HepG2 (cell line): ENCODE results near the gene SLC38A3. TPM values are rescaled to one million over a fixed set of nuclear protein-coding genes. Genes with fewer than 3 reads are reported as not detected.

Experiments
- BORCS8-MEF2B ChIP-seq: sonication (generic); formaldehyde crosslinking; IDR thresholded peaks from 2 replicates; pipeline ENCODE4 v1.8.0; 2022; ENCODE audit warnings: mild to moderate bottlenecking, missing genetic modification reagents
- BRCA1 ChIP-seq: sonication (generic); formaldehyde crosslinking; IDR thresholded peaks from 2 replicates; pipeline ENCODE4 v1.4.0; 2020; ENCODE audit warnings: missing genetic modification reagents
- CBX1 ChIP-seq: IDR thresholded peaks from one replicate; pipeline ENCODE4 v1.6.1; 2016; ENCODE audit warnings: antibody characterized with exemption, low read depth
- CC2D1A ChIP-seq: sonication (generic); formaldehyde crosslinking; IDR thresholded peaks from 2 replicates; pipeline ENCODE4 v1.8.1; 2023; ENCODE audit warnings: mild to moderate bottlenecking, missing genetic modification reagents
- FOXA1 ChIP-seq, 2 experiments: fragments of 450-650 bp in 1 of 2; sonication (generic) in 1 of 2; formaldehyde crosslinking in 1 of 2; IDR thresholded peaks; 2 replicates each; pipeline versions ENCODE4 v1.4.0 to v1.6.1; 2016 to 2020; ENCODE audit warnings: missing genetic modification reagents in 1 of 2
- HIVEP1 ChIP-seq: sonication (generic); formaldehyde crosslinking; IDR thresholded peaks from 2 replicates; pipeline ENCODE4 v1.4.0; 2020; ENCODE audit warnings: mild to moderate bottlenecking, missing genetic modification reagents
- IRF1 ChIP-seq: sonication (generic); formaldehyde crosslinking; IDR thresholded peaks from 2 replicates; pipeline ENCODE4 v1.4.0; 2020; ENCODE audit warnings: low read depth, mild to moderate bottlenecking, missing genetic modification reagents
- JDP2 ChIP-seq: sonication (generic); formaldehyde crosslinking; IDR thresholded peaks from 2 replicates; pipeline ENCODE4 v1.8.1; 2022; ENCODE audit warnings: missing genetic modification reagents, borderline replicate concordance
- KDM5A ChIP-seq: fragments of 200-600 bp; sonication (generic); IDR thresholded peaks from 2 replicates; pipeline ENCODE4 v1.7.0; 2018; ENCODE audit warnings: antibody characterized with exemption, mild to moderate bottlenecking, low read length, borderline replicate concordance
- MXI1 ChIP-seq: IDR thresholded peaks from 3 replicates; pipeline ENCODE4 v1.6.1; 2012; ENCODE audit warnings: low read depth, low read length, inconsistent platforms, borderline replicate concordance
- NFIB ChIP-seq: sonication (generic); formaldehyde crosslinking; IDR thresholded peaks from 2 replicates; pipeline ENCODE4 v1.9.0; 2021; ENCODE audit warnings: missing genetic modification reagents, mild to moderate bottlenecking, borderline replicate concordance
- NR2F6 ChIP-seq, 2 experiments: IDR thresholded peaks; 2 replicates each; pipeline ENCODE4 v1.6.1; 2016; ENCODE audit warnings: antibody characterized with exemption in 1 of 2, mild to moderate bottlenecking in 1 of 2
- PHF8 ChIP-seq: sonication (generic); formaldehyde crosslinking; IDR thresholded peaks from 2 replicates; pipeline ENCODE4 v1.5.0; 2020; ENCODE audit warnings: missing genetic modification reagents
- ZNF136 ChIP-seq: sonication (generic); formaldehyde crosslinking; IDR thresholded peaks from 2 replicates; pipeline ENCODE4 v1.8.1; 2022; ENCODE audit warnings: low read depth, mild to moderate bottlenecking, moderate library complexity, missing genetic modification reagents
- ZNF18 ChIP-seq: sonication (generic); formaldehyde crosslinking; IDR thresholded peaks from 2 replicates; pipeline ENCODE4 v1.8.0; 2022; ENCODE audit warnings: mild to moderate bottlenecking, missing genetic modification reagents; ENCODE audit not compliant: insufficient replicate concordance
- ZNF224 ChIP-seq: sonication (generic); formaldehyde crosslinking; IDR thresholded peaks from 2 replicates; pipeline ENCODE4 v1.5.0; 2020; ENCODE audit warnings: mild to moderate bottlenecking, missing genetic modification reagents
- ZNF468 ChIP-seq: sonication (generic); formaldehyde crosslinking; IDR thresholded peaks from 2 replicates; pipeline ENCODE4 v1.8.0; 2022; ENCODE audit warnings: mild to moderate bottlenecking, moderate library complexity, missing genetic modification reagents
- ZNF703 ChIP-seq: sonication (generic); formaldehyde crosslinking; IDR thresholded peaks from 2 replicates; pipeline ENCODE4 v1.5.1; 2020; ENCODE audit warnings: missing genetic modification reagents, mild to moderate bottlenecking, moderate library complexity, borderline replicate concordance
- ZNF775 ChIP-seq: sonication (generic); formaldehyde crosslinking; IDR thresholded peaks from 2 replicates; pipeline ENCODE4 v1.4.0; 2020; ENCODE audit warnings: missing genetic modification reagents, mild to moderate bottlenecking, moderate library complexity, borderline replicate concordance
- ZNF777 ChIP-seq: sonication (generic); formaldehyde crosslinking; IDR thresholded peaks from 2 replicates; pipeline ENCODE4 v1.4.0; 2020; ENCODE audit warnings: missing genetic modification reagents
- ZNF800 ChIP-seq: sonication (generic); formaldehyde crosslinking; IDR thresholded peaks from 2 replicates; pipeline ENCODE4 v1.4.0; 2020; ENCODE audit warnings: missing genetic modification reagents
- polyA plus RNA-seq, 8 experiments: library from polyadenylated mRNA; depleted of rRNA in 3 of 8; stranded (reverse) in 7 of 8; unstranded in 1 of 8; fragments of >200 nt; fragmentation: Illumina TruSeq in 4 of 8; extraction: Trizol in 4 of 8; gene quantifications; 2 replicates each; pipeline versions ENCODE4 v1.2.1 to v1.2.3, GENCODE V29; 2011 to 2016; ENCODE audit warnings: low read depth in 4 of 8, missing spikeins in 1 of 8, mixed read lengths in 1 of 8; ENCODE audit not compliant: insufficient read depth in 1 of 8
- total RNA-seq, 5 experiments: library from RNA; depleted of rRNA; stranded (reverse); fragments of >200 nt; fragmentation: Illumina TruSeq; extraction: Trizol; gene quantifications; 2 replicates each; pipeline ENCODE4 v1.2.3, GENCODE V29; 2016; ENCODE audit warnings: low read depth in 1 of 5
- TF ChIP-seq, protein P1 (sequence below): sonication (generic); formaldehyde crosslinking; IDR thresholded peaks from 2 replicates; pipeline ENCODE4 v1.5.0; 2020; ENCODE audit warnings: missing genetic modification reagents
- TF ChIP-seq, protein P2 (sequence below): IDR thresholded peaks from 2 replicates; pipeline ENCODE4 v1.6.1; 2016

The SLC38A3 gene
- total and polyA plus RNA-seq, 2 of the 13 experiments (the other 11 are each of a cell fraction or from before 2014, with no cell fraction given): 29.8 to 164 TPM

DNA sequence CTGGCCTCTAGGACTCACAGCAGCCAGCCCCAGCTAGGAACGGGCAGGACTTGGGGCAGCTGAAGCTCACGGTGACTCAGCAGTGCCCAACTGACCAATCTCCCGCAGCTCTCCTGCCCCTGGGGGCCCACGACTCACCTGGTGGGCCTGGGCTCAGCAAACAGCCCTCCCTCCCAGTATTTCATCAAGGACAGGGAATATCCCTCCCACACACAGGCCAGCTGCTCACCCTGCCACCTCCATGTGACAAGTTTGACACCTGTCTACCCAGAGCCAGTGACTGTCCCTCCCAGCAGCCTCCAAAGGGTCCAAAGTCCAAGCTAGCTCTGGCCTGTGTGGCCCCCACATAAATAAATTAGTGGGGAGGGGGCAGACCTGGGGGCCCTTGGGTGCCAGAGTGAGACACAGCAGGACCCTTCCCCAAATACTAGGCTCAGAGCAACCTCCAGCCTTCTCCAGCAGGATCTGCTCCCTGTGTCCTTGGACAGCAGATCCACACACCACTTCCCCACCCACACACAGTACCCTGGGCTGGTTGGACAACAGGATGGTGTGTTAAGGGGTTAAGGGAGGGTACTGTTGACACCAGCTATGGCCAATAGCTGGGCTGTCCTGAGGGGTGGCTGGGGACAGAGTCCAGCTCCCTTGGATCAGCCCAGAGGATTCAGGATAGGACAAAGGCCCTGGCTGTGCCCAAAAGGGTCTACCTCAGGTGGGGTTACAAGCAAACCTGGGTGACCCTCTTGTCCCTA lies 9.4 kb upstream of the SLC38A3 start (continued):
- TF ChIP-seq ZNF800 (CRISPR knock-in tag) (no peak), JDP2 (peak; percentile 57; the same call in 1 of the 2 replicates), ZNF136 (CRISPR knock-in tag) (0 out of 2 replicates have a peak, but pooled peaks have one; percentile 68), ZNF777 (peak; percentile 28; the same call in 1 of the 2 replicates), CC2D1A (CRISPR knock-in tag) (no peak), FOXA1 (IDR thresholded peaks at IDR 0.05) (no peak), FOXA1 (CRISPR knock-in tag; IDR thresholded peaks at IDR 0.05) (peak; percentile 78), ZNF18 (CRISPR knock-in tag) (peak; percentile 58), KDM5A (peak; percentile 40; the same call in 1 of the 2 replicates), ZNF468 (CRISPR knock-in tag) (no peak), BRCA1 (CRISPR knock-in tag) (peak; percentile 44; the same call in 1 of the 2 replicates), ZNF775 (CRISPR knock-in tag) (peak; percentile 71; the same call in 1 of the 2 replicates), PHF8 (CRISPR knock-in tag) (peak; percentile 58), NR2F6 (IDR thresholded peaks at IDR 0.05) (peak; percentile 65), NR2F6 (CRISPR knock-in tag; IDR thresholded peaks at IDR 0.05) (peak; percentile 48; the same call in 1 of the 2 replicates), HIVEP1 (peak; percentile 98), ZNF224 (CRISPR knock-in tag) (peak; percentile 1; the same call in 1 of the 2 replicates), ZNF703 (CRISPR knock-in tag) (peak; percentile 94; the same call in 1 of the 2 replicates), IRF1 (no peak), BORCS8-MEF2B (CRISPR knock-in tag) (peak; percentile 92), MXI1 (peak; percentile 76; the same call in 1 of the 3 replicates), NFIB (CRISPR knock-in tag) (no peak), CBX1 (peak; percentile 93)
- TF ChIP-seq, protein P1, sequence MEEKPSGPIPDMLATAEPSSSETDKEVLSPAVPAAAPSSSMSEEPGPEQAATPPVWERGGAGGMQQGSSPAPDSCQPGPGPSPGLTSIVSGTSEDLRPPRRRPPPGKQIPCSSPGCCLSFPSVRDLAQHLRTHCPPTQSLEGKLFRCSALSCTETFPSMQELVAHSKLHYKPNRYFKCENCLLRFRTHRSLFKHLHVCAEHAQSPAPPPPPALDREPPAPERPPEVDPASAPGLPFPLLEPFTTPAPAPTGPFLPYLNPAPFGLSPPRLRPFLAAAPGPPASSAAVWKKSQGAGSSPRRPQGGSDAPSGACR (CRISPR knock-in tag): peak; percentile 99
- TF ChIP-seq, protein P2, sequence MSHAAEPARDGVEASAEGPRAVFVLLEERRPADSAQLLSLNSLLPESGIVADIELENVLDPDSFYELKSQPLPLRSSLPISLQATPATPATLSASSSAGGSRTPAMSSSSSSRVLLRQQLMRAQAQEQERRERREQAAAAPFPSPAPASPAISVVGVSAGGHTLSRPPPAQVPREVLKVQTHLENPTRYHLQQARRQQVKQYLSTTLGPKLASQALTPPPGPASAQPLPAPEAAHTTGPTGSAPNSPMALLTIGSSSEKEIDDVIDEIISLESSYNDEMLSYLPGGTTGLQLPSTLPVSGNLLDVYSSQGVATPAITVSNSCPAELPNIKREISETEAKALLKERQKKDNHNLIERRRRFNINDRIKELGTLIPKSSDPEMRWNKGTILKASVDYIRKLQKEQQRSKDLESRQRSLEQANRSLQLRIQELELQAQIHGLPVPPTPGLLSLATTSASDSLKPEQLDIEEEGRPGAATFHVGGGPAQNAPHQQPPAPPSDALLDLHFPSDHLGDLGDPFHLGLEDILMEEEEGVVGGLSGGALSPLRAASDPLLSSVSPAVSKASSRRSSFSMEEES (CRISPR knock-in tag): peak; percentile 59
